ENCODE data around the gene CRTAC1.

Gene CRTAC1

GRCh38 chr10:97964748-97965147, 65.7 kb downstream of the CRTAC1 start:
- TF ChIP-seq ZFX (IDR thresholded peaks at IDR 0.05) (no peak), CTCF (conservative IDR thresholded peaks at IDR 0.05) (no peak)
- H3K27ac ChIP-seq: no peak overlapping the region

GRCh38 chr10:97961945-97962344, 68.5 kb downstream of the CRTAC1 start:
- no peak overlapping the region for H3K27ac ChIP-seq
- TF ChIP-seq ZFX (IDR thresholded peaks at IDR 0.05): no peak
- TF ChIP-seq CTCF (conservative IDR thresholded peaks at IDR 0.05): no peak

- H3K27ac ChIP-seq: no peak overlapping the region
- no peak for TF ChIP-seq ZFX (IDR thresholded peaks at IDR 0.05)
- no peak for TF ChIP-seq CTCF (conservative IDR thresholded peaks at IDR 0.05)
Measured at GRCh38 chr10:97960269-97961056, 70.0 kb downstream of the CRTAC1 start.

- TF ChIP-seq ZFX (IDR thresholded peaks at IDR 0.05): no peak
- no peak for TF ChIP-seq CTCF (conservative IDR thresholded peaks at IDR 0.05)
- H3K27ac ChIP-seq: no peak overlapping the region
Measured at GRCh38 chr10:97949462-97949861, 81.0 kb downstream of the CRTAC1 start.

- TF ChIP-seq CTCF (conservative IDR thresholded peaks at IDR 0.05) (no peak), ZFX (IDR thresholded peaks at IDR 0.05) (no peak)
- H3K27ac ChIP-seq: no peak overlapping the region
Measured at GRCh38 chr10:97948822-97949221, 81.6 kb downstream of the CRTAC1 start.

- TF ChIP-seq CTCF (conservative IDR thresholded peaks at IDR 0.05) (no peak), ZFX (IDR thresholded peaks at IDR 0.05) (no peak)
Measured at GRCh38 chr10:97944772-97945171, 85.6 kb downstream of the CRTAC1 start.

GRCh38 chr10:97943294-97943693, 87.1 kb downstream of the CRTAC1 start:
- H3K27ac ChIP-seq: no peak overlapping the region
- TF ChIP-seq CTCF (conservative IDR thresholded peaks at IDR 0.05) (peak; percentile 60), ZFX (IDR thresholded peaks at IDR 0.05) (no peak)

More at GRCh38 chr10:97944772-97945171, 85.6 kb downstream of the CRTAC1 start:
- no peak overlapping the region for H3K27ac ChIP-seq
